GM21576 (cell line): ENCODE data around the gene DCST1.

ENCODE experiments used
- ATAC-seq: cut with Tn5 transposase; IDR thresholded peaks from one replicate; pipeline ENCODE4 v1.9.1; 2021; ENCODE audit warnings: mild to moderate bottlenecking, moderate library complexity; ENCODE audit not compliant: unreplicated experiment

The DCST1 gene

DNA sequence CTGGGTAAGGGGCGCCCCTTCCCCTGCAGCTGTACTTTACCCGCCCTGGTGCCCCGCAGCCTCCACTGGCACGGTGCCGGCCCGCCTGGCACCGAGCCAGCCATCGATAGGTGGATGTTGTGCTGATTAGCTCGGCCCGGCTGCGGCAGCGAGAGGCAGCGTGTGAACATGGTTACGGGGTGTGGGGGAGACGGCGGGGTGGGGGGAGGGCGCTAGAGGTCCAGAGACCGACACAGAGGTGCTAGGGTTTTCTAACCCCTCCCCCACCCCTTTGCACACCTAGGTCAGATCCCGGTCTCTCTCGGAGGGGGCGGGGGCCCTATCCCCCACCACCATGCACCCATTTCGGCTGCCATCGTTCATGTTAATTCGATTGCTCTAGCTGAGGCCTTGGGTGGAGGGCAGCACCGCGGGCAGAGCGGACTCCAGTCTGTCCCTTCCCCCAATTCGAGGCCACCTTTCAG is 36.6 kb downstream of the DCST1 start:
- no peak for ATAC-seq

DNA sequence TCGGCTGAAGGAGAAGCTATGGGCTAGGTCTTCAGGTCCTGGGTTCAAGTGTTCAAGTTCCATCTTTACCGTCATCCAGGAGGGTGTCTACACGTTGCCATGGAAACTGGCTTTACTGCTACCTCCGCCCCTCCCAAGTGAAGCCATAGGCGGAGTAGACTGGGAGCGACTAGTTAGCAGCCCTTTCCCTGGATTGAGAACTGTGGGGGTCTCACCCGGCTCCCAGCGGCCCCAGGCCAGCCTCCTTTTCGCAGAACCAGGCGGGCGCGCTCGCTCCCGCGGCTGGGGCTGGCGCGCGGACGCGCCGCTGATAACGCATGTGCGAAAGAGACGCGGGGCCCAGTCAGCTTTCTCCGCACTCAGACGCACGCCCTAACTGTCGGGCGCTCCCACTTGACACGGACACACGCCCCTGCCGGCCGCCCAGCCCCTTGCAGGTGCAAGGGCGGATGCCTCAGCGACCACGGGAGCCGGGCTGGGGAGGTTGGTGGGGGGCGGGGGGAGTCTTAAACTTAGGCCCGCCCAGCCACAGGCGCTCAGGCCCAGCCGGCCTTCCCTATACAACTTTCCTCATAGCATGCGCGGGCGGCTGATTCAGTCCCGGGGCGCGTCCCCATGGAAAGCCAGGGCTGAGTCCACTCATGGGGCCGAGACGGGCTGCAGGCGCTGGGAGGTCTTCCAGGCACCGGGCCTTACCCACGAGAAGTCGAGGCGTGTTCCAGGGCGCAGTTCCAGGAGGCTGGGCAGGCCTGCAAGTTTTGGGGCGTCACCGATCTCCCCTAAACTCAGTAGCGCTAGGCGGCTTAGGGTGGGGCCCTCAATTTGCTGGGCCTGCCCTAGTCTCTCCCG is 37.3 kb downstream of the DCST1 start:
- ATAC-seq: no peak

DNA sequence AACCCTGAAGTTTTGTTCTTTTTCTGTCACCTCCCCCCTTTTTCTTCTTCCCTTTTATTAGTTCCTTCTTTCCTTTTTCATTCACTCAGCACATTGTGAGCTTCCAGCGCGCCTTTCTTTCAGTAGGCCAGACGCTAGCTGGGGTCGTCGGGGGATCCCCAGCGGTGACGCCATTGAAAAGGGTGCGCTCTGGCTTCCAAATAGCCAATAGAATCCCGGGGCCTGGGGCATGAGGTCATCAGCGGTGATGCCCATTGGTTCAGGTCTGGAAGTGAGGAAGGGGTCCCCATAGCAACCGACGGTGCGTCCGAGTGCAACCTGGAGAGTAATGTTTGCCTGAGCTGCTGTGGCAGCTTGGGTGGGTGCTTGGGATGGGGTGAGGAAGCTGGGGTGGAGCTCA is 38.1 kb downstream of the DCST1 start:
- ATAC-seq: no peak

DNA sequence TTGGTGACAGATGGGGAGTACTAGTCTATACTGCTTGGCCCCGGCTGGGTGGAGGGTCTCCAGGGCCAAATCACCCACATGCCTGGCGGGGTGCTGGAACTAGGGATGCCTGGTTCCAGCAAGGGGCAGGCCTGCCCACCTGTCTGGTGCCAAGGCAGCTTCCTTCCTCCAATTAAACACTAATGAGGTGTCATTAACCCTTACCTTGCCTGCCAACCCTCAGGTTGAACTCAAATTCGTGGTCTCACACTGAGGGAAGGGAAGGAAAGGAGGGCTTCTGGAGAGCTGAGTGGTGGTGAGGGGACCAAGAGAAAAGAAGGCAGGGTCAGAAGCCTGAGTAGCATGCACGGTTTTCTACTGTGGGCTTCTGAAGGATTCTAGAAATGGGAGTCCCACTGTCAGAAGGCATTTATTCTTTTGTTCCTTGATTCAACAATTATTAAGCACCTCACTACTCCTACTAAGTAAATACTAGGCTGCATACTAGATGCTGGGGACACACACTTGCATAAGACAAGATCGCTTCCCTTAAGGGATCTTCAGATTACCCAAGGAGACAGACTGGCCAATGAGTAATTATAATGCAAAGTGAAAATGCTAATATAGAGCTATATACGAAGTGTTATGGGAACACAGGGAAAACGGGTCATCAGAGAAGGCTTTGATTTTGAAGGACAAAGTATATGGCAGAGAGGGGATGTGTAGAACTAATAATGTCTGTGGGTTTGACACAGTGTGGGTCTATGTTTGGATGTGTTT is 39.1 kb downstream of the DCST1 start:
- no peak for ATAC-seq

DNA sequence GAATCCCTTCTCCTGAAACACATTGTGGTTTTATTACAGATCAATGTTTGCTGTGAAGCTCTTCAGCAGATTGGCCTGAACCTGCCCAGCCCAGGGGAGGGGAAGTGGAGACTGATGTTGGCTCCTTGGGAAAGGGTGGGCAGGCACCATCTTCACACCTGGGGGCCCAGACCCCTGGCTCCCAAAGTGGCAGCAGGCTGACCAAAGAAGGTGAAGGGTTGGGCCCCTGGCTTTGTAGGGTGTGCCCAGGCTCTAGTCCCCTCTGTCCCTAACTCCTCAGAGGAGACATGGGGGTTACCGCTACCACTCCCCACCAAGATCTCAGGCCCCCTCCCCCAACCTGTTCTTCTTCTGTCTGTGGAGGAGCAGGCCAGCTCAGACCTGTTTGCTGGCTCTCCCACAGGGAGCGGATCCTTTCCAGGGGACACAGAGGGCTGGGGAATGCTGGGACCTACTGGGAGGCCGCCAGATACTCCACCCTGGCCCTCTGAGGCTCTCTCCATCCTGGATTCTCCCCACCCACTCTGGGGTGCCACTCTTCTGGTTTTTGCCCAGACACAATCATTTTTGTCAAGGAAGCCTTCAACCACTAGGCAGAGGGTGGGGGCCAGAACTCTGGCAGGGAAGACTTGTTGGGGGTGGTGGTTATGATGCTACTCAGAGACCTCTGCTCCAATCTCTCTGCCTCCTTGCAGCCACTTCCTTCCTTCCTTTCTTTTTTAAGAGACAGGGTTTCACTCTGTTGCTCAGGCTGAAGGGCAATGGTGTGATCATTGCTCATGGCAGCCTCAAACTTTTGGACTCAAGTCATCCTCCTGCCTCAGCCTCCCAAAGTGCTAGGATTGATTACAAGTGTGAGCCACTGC is 40.0 kb downstream of the DCST1 start:
- ATAC-seq: no peak

DNA sequence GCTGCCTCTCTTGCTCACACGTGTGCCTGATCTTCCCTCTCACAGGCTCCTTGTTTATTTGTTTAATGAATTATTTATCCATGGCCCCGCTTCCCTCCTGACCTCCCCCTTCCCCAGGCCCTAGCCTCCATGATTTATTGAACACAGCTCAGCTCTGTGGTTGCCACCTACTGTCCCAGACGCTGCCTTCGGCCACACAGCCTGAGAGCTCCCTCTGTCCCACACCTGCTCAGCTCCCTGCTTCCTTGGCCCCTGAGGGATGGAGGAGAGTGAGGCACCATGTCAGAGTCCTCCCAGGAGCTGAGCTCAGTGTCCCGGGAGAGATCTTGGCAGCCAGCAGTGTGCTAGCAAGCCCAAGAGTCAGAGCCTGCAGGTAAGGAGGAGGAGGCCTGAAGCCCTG is 41.9 kb downstream of the DCST1 start:
- no peak for ATAC-seq

DNA sequence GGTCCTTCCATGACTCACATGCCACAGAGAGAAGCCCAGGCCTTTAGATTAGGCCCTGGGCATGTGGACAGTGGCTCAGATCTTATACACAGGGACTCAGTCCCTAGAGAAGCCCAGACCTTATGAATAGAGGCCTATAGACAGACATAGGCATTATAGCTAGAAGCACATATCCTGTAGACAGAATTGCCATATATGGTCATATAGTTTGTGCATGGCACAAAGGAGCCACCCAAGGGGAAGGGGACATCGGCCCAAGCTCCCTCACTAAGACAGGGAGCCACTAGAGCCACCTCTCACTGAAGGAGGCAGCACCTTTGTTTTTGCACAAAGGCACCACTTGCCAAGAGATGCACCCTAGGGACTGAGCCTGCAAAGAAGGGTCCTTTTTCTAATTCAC is 42.7 kb downstream of the DCST1 start:
- ATAC-seq: no peak

DNA sequence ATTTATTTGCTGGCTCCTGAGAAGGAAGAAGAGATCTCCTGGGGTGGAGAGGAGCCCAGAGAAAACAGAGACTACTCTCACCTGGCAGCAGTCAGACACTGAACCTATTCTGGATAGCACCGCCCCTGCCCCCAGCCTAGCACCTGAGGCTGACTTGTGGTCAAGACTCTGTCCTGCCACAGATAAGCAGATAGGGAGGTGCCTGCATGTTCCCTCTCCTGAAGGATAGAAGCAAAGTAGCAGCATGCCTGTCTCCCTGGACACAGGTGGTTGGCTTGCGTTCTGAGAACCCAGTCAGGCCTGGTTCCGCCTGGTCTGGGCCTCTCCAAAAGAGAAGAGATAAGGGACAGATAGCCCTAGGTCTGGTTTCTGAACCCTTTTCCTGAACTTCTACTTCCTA is 43.7 kb downstream of the DCST1 start:
- ATAC-seq: no peak

DNA sequence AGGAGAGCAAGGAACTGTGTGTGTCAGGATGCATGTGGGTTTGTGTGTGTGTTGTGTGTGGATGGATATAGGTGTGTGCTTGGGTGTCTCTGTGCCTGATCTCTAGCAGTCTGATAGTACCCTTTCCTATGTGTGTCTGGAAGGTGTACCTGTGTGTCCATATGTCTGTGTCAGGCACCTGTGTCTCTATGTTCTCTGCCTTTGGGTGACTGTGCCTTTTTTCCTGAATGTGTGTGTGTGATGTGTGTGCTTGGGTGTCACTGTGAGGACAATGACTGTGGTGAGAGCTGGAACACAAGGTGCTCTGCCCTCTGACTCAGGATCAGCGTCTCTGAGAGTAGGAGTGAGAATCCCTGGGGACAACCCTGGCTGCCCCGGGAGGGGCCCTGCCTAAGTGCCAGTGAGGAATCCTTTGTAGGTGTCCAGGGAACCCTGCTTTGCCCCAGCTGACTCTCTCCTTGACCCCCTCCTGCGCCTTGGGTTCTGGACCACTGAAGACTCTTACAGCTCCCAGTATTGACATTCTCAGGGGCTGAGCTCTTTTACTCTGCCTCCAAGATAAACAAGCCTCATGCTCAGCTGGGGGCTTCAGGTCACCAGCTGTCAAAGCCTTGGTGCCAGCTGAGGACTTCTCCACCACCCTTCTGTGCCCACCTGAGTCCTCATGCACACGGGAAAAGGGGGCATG is 44.3 kb downstream of the DCST1 start:
- ATAC-seq: no peak

DNA sequence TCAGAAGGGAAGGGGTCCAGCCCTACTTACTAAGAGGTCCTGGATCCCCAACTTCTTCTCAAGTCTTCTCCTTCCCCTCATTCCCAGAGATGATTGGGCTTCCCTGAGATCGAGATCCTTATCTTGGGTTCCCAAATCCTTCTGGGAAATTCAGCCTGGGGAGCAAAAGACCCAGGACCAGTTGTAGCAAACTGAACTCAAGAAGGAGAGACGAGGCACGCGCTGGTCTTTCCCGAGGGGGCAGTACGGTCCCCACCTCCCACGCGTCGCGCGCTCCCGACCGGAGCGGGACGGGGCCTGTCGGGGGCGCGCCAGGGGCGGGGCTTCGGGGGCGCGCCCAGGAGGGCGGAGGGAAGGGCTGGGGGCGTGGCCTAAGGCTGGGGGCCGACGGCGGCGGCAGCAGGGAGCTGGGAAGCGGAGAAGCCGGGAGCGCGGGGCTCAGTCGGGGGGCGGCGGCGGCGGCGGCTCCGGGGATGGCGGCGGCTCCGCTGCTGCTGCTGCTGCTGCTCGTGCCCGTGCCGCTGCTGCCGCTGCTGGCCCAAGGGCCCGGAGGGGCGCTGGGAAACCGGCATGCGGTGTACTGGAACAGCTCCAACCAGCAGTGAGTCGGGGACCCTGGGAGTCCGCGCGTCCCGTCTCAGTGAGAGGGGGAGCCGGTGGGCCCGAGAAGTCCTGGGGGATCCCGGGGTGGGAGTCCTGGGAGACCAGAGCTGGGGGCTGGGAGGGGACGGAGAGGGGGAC is 45.0 kb downstream of the DCST1 start, which contains the start of gene EFNA3:
TSS of gene EFNA3 (plus strand) at position 369 of the 741 bp plus-strand sequence. CDS start at position 474, 105 bp downstream.
- no peak for ATAC-seq

DNA sequence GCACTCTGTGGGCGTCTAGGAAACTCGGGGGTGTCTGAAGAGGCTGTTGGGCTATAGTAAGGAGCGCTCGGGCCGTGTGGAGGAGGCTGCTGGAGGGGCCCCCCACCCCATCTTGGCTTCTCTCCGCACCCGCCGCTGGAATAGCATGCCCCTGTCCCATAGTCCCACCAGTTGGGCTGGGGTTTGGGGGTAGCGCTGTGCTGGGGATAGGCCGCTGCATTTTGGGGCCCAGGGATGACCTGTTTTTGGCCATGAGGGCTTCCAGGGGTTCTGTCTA is 45.5 kb downstream of the DCST1 start:
- ATAC-seq: no peak

DNA sequence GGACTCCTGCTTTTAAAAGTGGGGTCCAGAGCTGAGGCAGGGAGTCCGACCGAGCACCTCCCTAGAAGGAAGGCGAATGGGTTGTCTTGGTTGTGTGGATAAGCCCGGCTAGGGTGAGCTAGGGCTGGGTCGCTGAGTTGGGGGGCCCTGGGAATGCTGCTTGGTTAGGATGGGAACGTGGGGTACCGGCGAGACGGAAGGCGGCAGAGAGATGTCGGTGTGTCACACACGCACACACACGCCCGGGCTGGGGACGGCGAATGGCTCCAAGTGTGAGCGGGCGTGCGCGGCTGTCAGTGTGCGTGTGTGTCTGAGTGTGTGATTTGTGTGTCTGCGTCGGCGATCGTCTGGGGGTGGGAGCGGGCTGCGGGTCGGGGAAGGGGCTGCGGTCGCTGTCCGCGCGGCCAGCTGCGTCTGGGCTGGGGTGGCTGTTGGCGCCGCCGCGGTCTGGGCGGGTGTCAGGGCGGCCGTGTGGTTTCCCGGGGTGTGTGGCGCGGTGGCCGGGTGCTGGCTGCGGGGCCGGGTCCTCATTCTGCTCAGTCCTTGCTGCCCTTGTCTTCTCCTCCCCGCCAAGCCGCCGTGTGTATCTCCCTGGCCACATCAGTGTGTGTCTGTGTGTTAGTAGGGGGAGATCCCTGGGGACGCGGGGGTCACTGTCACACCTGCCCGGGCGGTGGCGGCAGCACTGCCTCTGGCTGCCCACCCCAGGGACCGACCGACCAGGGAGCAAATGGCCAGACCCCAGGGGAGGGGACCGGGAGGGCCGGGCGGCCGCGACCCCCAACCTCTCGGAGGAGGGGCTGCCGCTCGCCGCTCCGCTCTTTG is 46.1 kb downstream of the DCST1 start:
- ATAC-seq: no peak

DNA sequence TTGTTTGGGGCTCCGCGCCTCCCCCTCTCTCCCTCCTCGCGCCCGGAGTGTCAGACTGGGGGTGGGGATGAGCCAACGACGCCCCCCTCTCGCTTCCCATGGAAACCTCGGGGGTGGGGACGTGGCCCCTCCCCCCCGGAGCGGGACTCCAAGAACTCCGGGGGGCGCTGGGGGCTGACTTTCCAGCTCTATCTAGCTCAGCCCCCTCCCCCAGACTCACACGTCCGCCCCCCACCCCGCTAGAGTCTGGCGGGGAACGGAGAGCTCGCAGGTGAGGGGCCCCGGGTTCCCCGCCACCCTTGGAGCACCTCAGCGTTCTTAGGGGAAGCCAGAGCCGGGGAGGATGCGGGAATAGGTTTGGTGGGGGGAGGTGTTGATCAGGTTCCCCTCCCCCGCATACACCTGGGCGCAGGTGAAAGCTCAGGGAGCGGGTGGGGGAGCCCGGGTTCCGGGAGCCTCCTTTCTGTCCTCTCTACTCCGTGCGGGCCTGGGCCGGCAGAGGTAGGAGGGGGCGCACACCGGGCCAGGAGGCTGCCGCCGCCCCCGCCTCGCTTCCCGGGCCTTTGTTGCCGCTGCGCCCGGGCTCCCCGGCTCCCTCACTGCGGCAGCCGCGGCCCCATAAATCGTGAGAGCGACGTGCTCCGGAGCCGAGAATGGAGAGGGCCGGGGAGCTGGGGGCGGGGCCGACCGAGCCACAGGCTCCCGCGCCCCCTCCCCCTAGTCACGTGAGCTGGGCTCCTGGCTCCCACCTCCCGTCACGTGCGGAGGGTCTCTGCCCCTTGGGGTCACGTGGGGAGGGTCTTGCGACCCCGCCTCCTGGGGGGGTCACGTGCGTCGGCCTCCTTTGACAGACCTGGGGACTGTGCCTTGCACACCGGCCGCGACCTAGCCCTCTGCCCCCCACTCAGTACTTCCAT is 46.9 kb downstream of the DCST1 start:
- no peak for ATAC-seq

DNA sequence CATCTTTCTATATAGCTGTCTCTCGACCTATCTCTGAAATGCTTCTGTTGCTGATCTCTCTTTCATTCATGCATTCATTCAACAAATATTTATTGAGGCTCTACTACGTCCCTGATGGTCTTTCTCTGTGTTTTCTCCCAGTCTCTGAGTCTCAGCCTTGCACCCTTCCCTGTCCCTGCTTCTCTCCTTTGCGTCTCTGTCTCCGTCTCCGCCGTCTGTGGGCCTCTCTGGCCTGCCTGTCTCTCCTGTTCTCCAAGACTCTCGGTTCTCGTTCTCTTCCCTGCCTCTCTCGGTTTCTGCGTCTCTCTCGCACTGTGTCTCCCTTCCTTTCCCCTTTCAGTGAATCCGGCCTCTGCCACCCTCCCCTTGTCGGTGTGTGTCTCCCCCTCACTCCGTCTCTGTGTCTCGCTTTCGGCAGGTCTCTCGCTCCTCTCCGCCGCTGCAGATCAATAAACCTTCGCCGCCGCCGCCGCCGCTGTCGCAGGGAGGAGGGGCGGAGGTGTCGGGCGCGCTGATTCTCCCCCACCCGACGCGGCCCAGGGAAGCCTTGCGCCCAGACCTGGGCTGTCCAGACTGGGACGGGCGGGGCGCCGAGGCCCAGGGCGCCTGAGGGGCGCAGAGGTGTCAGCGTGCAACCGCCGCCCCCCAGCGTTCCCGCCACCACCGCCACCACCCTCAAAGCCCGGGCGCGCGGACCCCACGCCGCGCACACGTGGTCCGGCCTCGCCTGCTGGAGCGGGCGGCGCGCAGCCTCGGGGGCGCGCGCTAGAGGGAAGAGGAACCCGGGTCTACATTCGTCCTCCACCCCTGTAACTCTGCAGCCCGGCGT is 48.1 kb downstream of the DCST1 start:
- no peak for ATAC-seq

DNA sequence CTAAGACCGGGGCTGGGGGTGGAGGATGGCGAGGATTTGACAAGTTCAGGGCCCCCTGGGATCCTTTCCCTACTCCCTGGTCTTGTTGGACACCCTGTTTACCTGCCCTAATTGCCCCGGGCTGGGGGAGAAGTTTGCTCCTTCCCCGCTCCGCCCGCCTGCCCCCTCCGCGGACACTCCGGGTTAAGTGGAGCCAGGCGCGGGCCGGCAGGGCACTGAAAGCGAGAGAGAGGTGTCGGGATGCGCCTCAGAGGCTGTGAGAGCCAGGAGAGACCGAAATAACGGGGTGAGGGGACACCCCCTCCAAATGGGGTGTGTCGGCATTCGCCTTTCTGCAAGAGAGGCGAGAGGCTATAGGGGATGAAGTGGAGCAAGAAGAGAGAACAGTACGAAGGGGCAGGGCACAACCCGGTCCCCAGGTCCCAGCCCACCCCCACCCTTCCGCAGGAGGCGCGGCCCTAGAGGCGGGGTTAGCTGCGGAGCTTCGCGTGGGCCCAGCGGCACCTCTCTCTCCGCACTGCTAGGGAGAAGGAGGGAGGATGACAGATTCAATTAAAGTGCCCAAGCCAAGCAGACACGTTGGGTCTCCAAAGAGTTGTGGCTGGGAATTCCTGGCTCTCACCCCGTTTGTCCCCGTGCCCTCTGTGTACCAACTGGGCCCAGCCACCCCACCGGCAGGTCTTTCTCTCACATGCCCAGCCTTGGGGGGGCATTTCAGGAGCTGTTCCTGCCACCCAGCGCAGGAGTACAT is 48.9 kb downstream of the DCST1 start:
- ATAC-seq: no peak

DNA sequence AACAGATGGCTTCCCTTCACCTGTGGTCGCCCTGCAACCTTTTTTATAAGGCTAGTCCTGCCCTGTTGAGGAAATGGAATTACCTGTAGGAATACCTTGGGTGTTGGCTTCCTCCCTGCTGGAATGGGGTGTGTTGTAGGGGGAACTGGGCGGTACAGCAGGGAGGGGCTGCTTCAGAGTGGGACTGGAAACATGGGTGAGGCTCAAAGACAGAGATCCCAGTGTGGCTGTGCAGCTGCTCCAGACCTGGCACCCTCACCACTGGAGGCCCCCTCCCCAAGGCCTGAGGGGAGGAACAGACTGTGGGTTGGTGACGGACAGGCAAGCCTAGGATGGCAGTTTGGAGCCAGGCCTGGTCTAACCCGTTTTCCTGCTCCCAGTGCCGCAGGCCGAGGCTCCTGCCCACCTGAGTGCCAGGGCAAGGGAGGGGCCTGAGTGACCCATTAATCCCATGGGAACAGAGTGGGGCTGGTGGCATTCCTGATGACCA is 49.5 kb downstream of the DCST1 start:
- no peak for ATAC-seq
